T-helper 9 cell (primary cell): ENCODE data around the gene SMG1.
"Not testable (repeated sequence)": the region's sequence is repeated elsewhere in the genome, so short reads cannot be mapped to it uniquely, and the experiment has no call there.

Experiments
- DNase-seq: peaks from one replicate; pipeline ENCODE4 v3.0.0-alpha.2; 2020

The SMG1 gene

DNA sequence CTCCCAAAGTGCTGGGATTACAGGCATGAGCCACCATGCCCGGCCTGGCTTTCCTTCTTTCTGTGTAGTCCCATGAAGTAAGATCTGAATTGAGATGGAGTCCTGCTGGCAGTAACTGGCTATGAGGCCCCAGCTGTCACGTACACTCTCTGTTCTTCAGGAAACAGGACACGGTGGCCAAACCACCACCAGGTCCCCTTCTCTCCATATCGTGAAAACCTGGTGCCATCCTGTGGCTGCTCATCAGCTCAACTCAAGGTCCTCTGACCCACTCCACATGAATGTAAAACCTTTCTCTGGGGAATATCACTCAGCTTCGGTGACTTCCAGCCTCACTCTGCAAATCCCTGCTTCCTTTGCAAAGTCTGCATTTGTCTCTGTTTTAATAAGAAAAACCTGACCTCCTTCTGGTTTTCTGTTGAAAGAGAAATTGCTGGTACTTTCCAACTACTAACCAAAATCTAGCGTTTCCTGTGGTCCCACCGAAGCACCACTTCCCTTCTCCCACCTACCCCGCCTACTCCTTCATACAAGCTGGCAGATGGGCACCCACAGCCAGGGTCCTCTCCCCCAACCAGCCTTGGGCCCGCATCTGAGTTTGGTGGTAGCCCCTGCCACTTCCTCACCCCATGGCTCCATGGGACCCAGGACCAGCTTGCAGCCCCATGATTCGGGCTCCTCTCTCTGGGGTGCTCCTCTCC, 168.1 kb downstream of the SMG1 start:
- DNase-seq, result not testable (repeated sequence)

DNA sequence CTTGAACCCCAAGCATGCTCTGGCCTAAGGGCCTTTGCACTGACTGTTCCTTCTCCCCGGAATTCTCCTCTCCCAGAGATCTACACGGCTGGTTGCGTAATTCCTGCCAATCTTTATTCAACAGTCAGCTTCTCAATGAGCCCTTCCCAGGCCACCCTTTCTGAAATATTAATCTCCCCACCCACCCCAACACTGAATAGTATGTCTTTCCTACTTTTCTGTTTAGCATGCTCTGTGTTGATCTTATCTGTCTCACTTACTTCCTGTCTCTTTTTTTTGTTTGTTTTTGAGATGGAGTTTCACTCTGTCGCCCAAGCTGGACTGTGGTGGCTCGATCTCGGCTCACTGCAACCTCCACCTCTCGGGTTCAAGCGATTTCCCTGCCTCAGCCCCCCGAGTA, 169.6 kb downstream of the SMG1 start:
- DNase-seq, result not testable (repeated sequence)
